Epithelial cell of proximal tubule (primary cell): ENCODE data around the gene NR2F2. TPM values are rescaled to one million over a fixed set of nuclear protein-coding genes. Genes with fewer than 3 reads are reported as not detected.

Experiments used
- DNase-seq: peaks from one replicate; pipeline ENCODE4 v3.0.0-alpha.2; 2011; ENCODE audit warnings: low read depth
- H3K4me3 ChIP-seq: 2 replicates; pipeline ENCODE4 v1.5.1; 2011; ENCODE audit warnings: low read depth, mild to moderate bottlenecking, low read length
- CTCF ChIP-seq: conservative IDR thresholded peaks from 2 replicates; pipeline ENCODE4 v1.5.1; 2012; ENCODE audit warnings: low read depth, mild to moderate bottlenecking, low read length
- total RNA-seq: library from RNA; depleted of rRNA; stranded (reverse); fragments of >200 nt; gene quantifications from 2 replicates; pipeline ENCODE4 v1.2.3, GENCODE V29; 2015

The NR2F2 gene
- 17.6 and 17.7 TPM in 2 replicates for total RNA-seq

- H3K4me3 ChIP-seq = peak within 1 kb of the TSS; percentile 94
- peak; percentile 86 for DNase-seq
- no peak for TF ChIP-seq CTCF
Observed at GRCh38 chr15:96330450-96331143, at the start of gene NR2F2. Gene NR2F2 (plus strand): TSS chr15:96330700. CDS start chr15:96332106, 1,406 bp downstream.

GRCh38 chr15:96285305-96285704 lies 45.2 kb upstream of the NR2F2 start:
- no peak for DNase-seq
- no peak overlapping the region for H3K4me3 ChIP-seq

GRCh38 chr15:96285729-96286254 lies 44.7 kb upstream of the NR2F2 start:
- no peak for TF ChIP-seq CTCF
- no peak for DNase-seq
- no peak overlapping the region for H3K4me3 ChIP-seq

More at GRCh38 chr15:96285305-96285704, 45.2 kb upstream of the NR2F2 start:
- TF ChIP-seq CTCF = no peak

- TF ChIP-seq CTCF = no peak
- no peak overlapping the region for H3K4me3 ChIP-seq
- no peak for DNase-seq
Observed at GRCh38 chr15:96290679-96291078, 39.8 kb upstream of the NR2F2 start.

- TF ChIP-seq CTCF = no peak
- DNase-seq = no peak
- H3K4me3 ChIP-seq = no peak overlapping the region
Observed at GRCh38 chr15:96292635-96293034, 37.9 kb upstream of the NR2F2 start.

GRCh38 chr15:96293441-96293840 lies 37.1 kb upstream of the NR2F2 start:
- no peak for DNase-seq
- H3K4me3 ChIP-seq = no peak overlapping the region
- TF ChIP-seq CTCF = no peak

GRCh38 chr15:96294766-96295165 lies 35.7 kb upstream of the NR2F2 start:
- no peak overlapping the region for H3K4me3 ChIP-seq
- DNase-seq = no peak
- TF ChIP-seq CTCF = no peak
